HEK293 (cell line): ENCODE results near the gene SAMD4A.

Experiments used
- CTCF ChIA-PET: fragments of 350-600 bp; formaldehyde crosslinking; extraction: SDS; loops from one replicate; lab custom pipeline; 2021; ENCODE audit warnings: antibody characterized with exemption; lab: Yijun Ruan, JAX
- POLR2A ChIA-PET: fragments of 300-600 bp; formaldehyde crosslinking; extraction: SDS; loops from one replicate; lab custom pipeline; 2020; ENCODE audit warnings: antibody characterized with exemption, inconsistent platforms; lab: Yijun Ruan, JAX
- H3K27ac ChIP-seq: fragments of 200-500 bp; sonication (Bioruptor generic); 2 replicates; pipeline ENCODE4 v1.5.1; 2014; ENCODE audit warnings: low read depth, low read length, control low read depth, inconsistent platforms; ENCODE audit errors: extremely low read depth
- H3K36me3 ChIP-seq, 2 experiments: fragments of 200-500 bp in 1 of 2; sonication (Bioruptor generic) in 1 of 2; 1 replicate in 1 of 2; 2 replicates in 1 of 2; pipeline ENCODE4 v1.5.1; 2014 to 2017; ENCODE audit warnings: inconsistent platforms in 2 of 2, low read length in 2 of 2; ENCODE audit not compliant: control insufficient read depth in 2 of 2, insufficient read depth in 1 of 2
- H3K4me1 ChIP-seq: fragments of 200-500 bp; sonication (Bioruptor generic); 2 replicates; pipeline ENCODE4 v1.5.1; 2014; ENCODE audit warnings: mild to moderate bottlenecking, low read length, inconsistent platforms; ENCODE audit not compliant: control insufficient read depth, insufficient read depth
- H3K4me3 ChIP-seq: 2 replicates; pipeline ENCODE4 v1.5.1; 2011; ENCODE audit warnings: low read depth, mild to moderate bottlenecking, control low read depth, low read length, moderate library complexity
- H3K9me3 ChIP-seq: fragments of 200-500 bp; sonication (Bioruptor generic); 2 replicates; pipeline ENCODE4 v1.5.1; 2014; ENCODE audit warnings: low read depth, low read length, inconsistent platforms; ENCODE audit not compliant: control insufficient read depth, insufficient read depth
- EGR2 ChIP-seq: fragments of 450-650 bp; formaldehyde crosslinking; IDR thresholded peaks from 2 replicates; pipeline ENCODE4 v1.5.1; 2016; ENCODE audit warnings: low read depth, missing biosample characterization, missing genetic modification characterization
- KLF9 ChIP-seq: fragments of 450-650 bp; formaldehyde crosslinking; IDR thresholded peaks from 2 replicates; pipeline ENCODE4 v1.5.1; 2016; ENCODE audit warnings: missing biosample characterization, missing genetic modification characterization, low read depth
- SALL2 ChIP-seq: fragments of 450-650 bp; formaldehyde crosslinking; IDR thresholded peaks from 2 replicates; pipeline ENCODE4 v1.5.0; 2017; ENCODE audit warnings: missing biosample characterization, mild to moderate bottlenecking, missing genetic modification characterization, borderline replicate concordance
- SCRT2 ChIP-seq: fragments of 450-650 bp; formaldehyde crosslinking; IDR thresholded peaks from 2 replicates; pipeline ENCODE4 v1.5.1; 2016; ENCODE audit warnings: missing biosample characterization, missing genetic modification characterization
- SP2 ChIP-seq: fragments of 450-650 bp; formaldehyde crosslinking; IDR thresholded peaks from 2 replicates; pipeline ENCODE4 v1.5.1; 2016; ENCODE audit warnings: missing biosample characterization, missing genetic modification characterization
- TSHZ1 ChIP-seq: fragments of 450-650 bp; formaldehyde crosslinking; IDR thresholded peaks from 2 replicates; pipeline ENCODE4 v1.5.1; 2016; ENCODE audit warnings: missing biosample characterization, missing genetic modification characterization, borderline replicate concordance
- WT1 ChIP-seq: fragments of 450-650 bp; formaldehyde crosslinking; IDR thresholded peaks from 2 replicates; pipeline ENCODE4 v1.5.1; 2016; ENCODE audit warnings: missing biosample characterization, missing genetic modification characterization
- ZBTB26 ChIP-seq: fragments of 450-650 bp; formaldehyde crosslinking; optimal IDR thresholded peaks from 2 replicates; pipeline ENCODE3; 2016; ENCODE audit warnings: missing biosample characterization, mild to moderate bottlenecking, missing genetic modification characterization
- ZBTB8A ChIP-seq: fragments of 450-650 bp; formaldehyde crosslinking; IDR thresholded peaks from 2 replicates; pipeline ENCODE4 v1.5.1; 2016; ENCODE audit warnings: missing biosample characterization, missing genetic modification characterization
- ZNF140 ChIP-seq: fragments of 450-650 bp; formaldehyde crosslinking; IDR thresholded peaks from 2 replicates; pipeline ENCODE4 v1.5.1; 2016; ENCODE audit warnings: missing biosample characterization, missing genetic modification characterization
- ZNF292 ChIP-seq: fragments of 450-650 bp; formaldehyde crosslinking; IDR thresholded peaks from 2 replicates; pipeline ENCODE4 v1.5.1; 2016; ENCODE audit warnings: low read depth, missing biosample characterization, missing genetic modification characterization, borderline replicate concordance
- ZNF350 ChIP-seq: fragments of 450-650 bp; formaldehyde crosslinking; IDR thresholded peaks from 2 replicates; pipeline ENCODE4 v1.5.0; 2017; ENCODE audit warnings: missing biosample characterization, mild to moderate bottlenecking, missing genetic modification characterization
- ZNF48 ChIP-seq: fragments of 450-650 bp; formaldehyde crosslinking; IDR thresholded peaks from 2 replicates; pipeline ENCODE4 v1.5.1; 2016; ENCODE audit warnings: missing biosample characterization, missing genetic modification characterization
- ZNF514 ChIP-seq: fragments of 450-650 bp; formaldehyde crosslinking; IDR thresholded peaks from 2 replicates; pipeline ENCODE4 v1.5.1; 2016; ENCODE audit warnings: missing biosample characterization, missing genetic modification characterization
- ZNF600 ChIP-seq: fragments of 450-650 bp; formaldehyde crosslinking; IDR thresholded peaks from 2 replicates; pipeline ENCODE4 v1.5.1; 2016; ENCODE audit warnings: missing biosample characterization, missing genetic modification characterization
- ZNF747 ChIP-seq: fragments of 450-650 bp; formaldehyde crosslinking; IDR thresholded peaks from 2 replicates; pipeline ENCODE4 v1.5.1; 2016; ENCODE audit warnings: missing biosample characterization, missing genetic modification characterization
- ZNF837 ChIP-seq: fragments of 450-650 bp; formaldehyde crosslinking; IDR thresholded peaks from 2 replicates; pipeline ENCODE4 v1.5.1; 2016; ENCODE audit warnings: missing biosample characterization, missing genetic modification characterization
- ZSCAN23 ChIP-seq: fragments of 450-650 bp; formaldehyde crosslinking; IDR thresholded peaks from 2 replicates; pipeline ENCODE4 v1.5.1; 2016; ENCODE audit warnings: missing biosample characterization, missing genetic modification characterization
- TF ChIP-seq, protein P1 (sequence below): fragments of 450-650 bp; formaldehyde crosslinking; IDR thresholded peaks from 2 replicates; pipeline ENCODE4 v1.5.1; 2016; ENCODE audit warnings: missing biosample characterization, missing genetic modification characterization
- TF ChIP-seq, protein P2 (sequence below): fragments of 450-650 bp; formaldehyde crosslinking; IDR thresholded peaks from 2 replicates; pipeline ENCODE4 v1.5.1; 2016; ENCODE audit warnings: missing biosample characterization, missing genetic modification characterization, borderline replicate concordance

The SAMD4A gene

GRCh38 chr14:54589843-54590242, 22.9 kb downstream of the SAMD4A start:
- Histone ChIP-seq H3K9me3 (no peaks in the 10 kb centered on the region), H3K4me1 (peaks cover 21% of the 10 kb centered on the region), H3K4me3 (no peak overlapping the region), H3K27ac (no peak overlapping the region), H3K36me3 (no peaks in the 10 kb centered on the region)
- TF ChIP-seq ZBTB8A (tag by site-specific recombination) (no peak), ZNF140 (tag by site-specific recombination) (no peak), EGR2 (no peak), ZNF837 (tag by site-specific recombination) (no peak), SALL2 (tag by site-specific recombination) (no peak), ZSCAN23 (tag by site-specific recombination) (no peak), KLF9 (no peak), ZNF514 (no peak), SP2 (tag by site-specific recombination) (no peak), TSHZ1 (tag by site-specific recombination) (no peak), ZNF292 (tag by site-specific recombination) (no peak), ZBTB26 (tag by site-specific recombination) (no peak), ZNF350 (tag by site-specific recombination) (no peak), ZNF747 (no peak), ZNF48 (no peak), SCRT2 (no peak)
- TF ChIP-seq, protein P1, sequence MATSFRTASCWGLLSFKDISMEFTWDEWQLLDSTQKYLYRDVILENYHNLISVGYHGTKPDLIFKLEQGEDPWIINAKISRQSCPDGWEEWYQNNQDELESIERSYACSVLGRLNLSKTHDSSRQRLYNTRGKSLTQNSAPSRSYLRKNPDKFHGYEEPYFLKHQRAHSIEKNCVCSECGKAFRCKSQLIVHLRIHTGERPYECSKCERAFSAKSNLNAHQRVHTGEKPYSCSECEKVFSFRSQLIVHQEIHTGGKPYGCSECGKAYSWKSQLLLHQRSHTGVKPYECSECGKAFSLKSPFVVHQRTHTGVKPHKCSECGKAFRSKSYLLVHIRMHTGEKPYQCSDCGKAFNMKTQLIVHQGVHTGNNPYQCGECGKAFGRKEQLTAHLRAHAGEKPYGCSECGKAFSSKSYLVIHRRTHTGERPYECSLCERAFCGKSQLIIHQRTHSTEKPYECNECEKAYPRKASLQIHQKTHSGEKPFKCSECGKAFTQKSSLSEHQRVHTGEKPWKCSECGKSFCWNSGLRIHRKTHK (tag by site-specific recombination): no peak
- TF ChIP-seq, protein P2, sequence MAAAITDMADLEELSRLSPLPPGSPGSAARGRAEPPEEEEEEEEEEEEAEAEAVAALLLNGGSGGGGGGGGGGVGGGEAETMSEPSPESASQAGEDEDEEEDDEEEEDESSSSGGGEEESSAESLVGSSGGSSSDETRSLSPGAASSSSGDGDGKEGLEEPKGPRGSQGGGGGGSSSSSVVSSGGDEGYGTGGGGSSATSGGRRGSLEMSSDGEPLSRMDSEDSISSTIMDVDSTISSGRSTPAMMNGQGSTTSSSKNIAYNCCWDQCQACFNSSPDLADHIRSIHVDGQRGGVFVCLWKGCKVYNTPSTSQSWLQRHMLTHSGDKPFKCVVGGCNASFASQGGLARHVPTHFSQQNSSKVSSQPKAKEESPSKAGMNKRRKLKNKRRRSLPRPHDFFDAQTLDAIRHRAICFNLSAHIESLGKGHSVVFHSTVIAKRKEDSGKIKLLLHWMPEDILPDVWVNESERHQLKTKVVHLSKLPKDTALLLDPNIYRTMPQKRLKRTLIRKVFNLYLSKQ (tag by site-specific recombination): no peak
- CTCF ChIA-PET: interaction anchor here (1.5 to 1.6 kb wide), 2 partner anchors 17 to 24 kb away, joined by 3 to 6 read pairs; no protein-coding TSS in a partner anchor
- POLR2A ChIA-PET: interaction anchor here (1.0 kb wide), 1 partner anchor 24 kb away, joined by 3 read pairs; no protein-coding TSS in a partner anchor

DNA sequence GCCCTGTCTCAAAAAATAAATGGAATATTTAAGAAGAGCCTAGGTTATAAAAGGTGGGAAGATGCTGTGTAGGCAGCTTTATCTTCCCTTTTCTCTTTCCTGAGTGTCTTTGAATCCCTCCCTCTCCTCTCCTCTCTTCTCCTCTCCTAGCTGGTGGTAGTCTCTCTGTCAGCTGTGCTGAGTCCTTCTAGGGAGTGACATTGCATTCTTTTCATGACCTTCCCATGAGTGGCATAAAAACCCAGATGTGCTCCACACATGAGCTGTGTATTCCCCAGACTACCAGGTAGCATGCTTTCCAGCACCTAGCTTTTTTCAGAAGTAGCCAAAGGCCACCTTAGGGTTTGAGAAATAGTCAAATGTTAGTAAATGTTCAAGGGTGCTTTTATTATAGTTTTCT, 23.6 kb downstream of the SAMD4A start:
- H3K4me3 ChIP-seq: no peak overlapping the region
- H3K4me1 ChIP-seq: peaks cover 21% of the 10 kb centered on the region
- ChIA-PET POLR2A (interaction anchor here (0.6 to 1.0 kb wide), 2 partner anchors 22 to 24 kb away, joined by 3 to 4 read pairs; no protein-coding TSS in a partner anchor), CTCF (interaction anchor here (1.0 to 1.6 kb wide), 5 partner anchors 17 to 132 kb away, joined by 3 to 6 read pairs (median 3); no protein-coding TSS in a partner anchor)
- H3K9me3 ChIP-seq: no peaks in the 10 kb centered on the region
- TF ChIP-seq ZNF600 (tag by site-specific recombination) (no peak), WT1 (tag by site-specific recombination) (no peak)
- H3K27ac ChIP-seq: no peak overlapping the region
- no peaks in the 10 kb centered on the region for H3K36me3 ChIP-seq
